Measurements from ENCODE around the gene PDIK1L.
"Not testable (repeated sequence)": the region's sequence is repeated elsewhere in the genome, so short reads cannot be mapped to it uniquely, and the experiment has no call there.

The PDIK1L gene

DNA sequence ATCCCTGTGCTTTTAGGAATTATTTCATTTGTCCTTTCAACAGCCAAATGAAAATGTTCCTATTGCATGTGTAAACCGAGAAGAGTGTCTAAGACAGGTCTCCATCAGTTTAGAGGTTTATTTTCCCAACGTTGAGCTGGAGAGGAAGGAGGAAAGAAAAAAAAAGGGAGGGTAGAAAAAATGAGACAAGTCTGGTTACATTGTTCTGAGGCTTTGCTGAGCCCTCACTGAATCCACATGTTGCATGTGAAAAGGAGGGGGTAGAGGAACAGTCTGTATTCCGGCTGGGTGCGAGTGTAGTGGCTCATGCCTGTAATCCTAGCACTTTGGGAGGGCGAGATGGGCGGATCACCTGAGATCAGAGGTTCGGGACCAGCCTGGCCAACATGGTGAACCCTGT lies 19.2 kb upstream of the PDIK1L start:
- FAIRE-seq = no peak

DNA sequence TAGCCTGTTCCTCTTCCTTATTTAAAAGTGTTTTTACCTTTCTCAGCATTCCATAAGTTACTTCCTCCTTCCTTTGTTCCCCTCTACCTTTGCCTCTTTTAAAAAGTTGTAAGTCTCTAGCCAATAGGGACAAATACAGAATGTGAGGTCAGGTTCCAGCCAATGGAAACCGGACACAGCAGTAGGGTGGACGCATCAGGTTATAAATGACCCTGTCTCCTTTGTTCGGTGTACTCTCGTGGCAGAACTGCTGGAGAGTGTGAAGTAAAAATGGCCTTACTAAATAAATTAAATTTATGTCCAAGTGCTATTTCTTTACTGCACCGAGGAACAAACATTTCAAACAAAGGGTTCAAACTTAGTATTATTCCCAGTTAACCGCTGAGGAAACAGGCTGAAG lies 18.1 kb upstream of the PDIK1L start:
- not testable (repeated sequence) for FAIRE-seq

DNA sequence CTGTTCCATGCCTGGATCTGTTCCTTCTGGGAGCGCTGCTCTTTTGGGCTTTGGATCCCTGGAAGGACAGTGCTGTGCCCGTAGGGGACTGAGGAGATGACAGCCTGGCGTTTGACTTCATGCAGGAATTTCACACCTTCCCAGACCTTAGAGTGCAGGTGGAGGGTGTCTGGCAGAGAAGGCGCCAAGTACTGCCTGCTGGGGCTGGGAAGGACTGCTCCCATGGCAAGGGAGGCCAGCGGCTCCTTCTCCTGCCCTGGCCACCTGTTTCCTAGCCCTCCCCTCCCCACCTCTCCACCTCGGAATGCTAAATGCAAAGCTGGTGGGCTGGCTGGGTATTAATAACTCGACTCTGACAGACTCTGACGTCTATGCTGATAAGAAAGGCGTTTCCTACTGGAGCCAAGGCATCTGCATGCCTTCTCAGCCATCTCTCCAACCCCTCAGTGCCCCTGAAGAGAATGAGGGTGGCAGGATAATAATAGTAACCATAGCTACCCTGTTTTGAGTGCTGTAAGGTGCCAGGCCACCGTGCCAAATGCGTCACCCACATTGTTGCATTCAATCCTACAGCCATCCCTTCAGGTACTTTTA lies 17.5 kb upstream of the PDIK1L start:
- FAIRE-seq = no peak

DNA sequence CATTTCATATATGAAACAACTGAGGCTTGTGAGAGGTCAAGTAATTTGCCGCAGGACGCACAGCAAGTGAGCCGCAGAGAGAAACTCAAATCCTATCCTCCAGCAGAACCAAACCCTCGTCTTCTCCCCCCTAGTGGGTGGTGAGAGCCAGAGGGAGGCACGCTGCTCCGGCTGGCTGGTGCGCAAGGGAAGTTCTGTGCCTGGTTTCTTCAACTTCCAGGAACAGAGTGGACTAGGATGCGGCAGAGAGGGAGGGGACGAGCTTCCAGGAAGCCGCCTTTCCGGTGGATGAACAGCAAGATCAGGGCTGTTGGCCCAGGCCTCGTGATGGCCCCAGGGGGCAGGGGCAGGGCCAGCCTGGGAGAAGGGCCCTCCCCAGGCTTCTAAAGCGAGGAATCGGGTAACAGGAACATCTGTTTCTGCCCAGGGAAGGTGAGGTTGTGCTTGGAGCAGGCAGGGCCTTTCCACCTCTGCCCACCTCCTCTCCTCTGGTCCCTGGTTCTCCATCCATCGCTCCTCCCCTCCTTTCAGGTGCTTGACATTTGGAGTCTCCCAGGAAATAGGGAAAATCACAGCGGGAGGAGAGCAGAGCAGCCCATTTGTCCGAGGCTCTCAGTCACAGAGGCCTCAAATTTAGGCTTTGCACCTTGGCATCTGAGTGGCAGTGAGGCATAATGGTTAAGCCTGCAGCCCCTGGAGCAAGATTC lies 16.8 kb upstream of the PDIK1L start:
- FAIRE-seq = no peak

DNA sequence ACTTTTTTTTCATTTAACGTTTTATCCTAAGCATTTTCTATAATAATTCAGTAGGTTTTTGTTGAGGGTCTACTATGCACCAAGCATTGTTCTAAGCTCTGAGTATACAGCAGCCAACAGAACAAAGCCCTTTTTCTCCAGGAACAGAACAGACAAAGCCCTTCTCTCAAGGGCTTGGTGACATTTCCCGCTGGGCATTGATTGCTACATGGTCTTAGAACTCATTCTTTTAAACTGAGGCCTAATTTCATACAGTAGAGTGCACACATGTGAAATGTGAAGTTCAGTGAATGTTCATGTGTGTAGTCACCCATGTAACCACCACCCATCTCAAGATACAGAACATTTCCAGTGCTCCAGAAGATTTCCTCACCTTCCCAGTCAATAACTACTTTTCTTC lies 15.2 kb upstream of the PDIK1L start:
- no peak for FAIRE-seq

DNA sequence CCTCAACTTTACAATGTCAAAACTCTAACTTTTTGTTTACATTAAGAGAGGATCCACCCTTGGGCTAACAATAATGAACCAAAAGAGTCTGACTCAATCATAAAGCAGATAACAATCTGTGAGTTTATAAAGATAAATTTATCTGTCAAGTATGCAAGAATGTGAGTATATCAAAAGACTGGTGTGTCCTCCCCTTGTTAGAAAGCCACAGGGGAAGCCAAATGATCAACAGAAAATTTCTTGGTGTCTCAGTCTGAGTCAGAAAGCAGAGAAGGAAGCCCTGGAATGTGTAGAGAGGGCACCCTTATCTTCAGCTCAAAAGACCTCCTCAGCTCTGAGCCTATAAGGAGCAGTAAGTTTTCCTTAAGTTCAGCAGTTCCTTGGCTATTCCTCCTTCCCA lies 13.9 kb upstream of the PDIK1L start:
- no peak for FAIRE-seq

DNA sequence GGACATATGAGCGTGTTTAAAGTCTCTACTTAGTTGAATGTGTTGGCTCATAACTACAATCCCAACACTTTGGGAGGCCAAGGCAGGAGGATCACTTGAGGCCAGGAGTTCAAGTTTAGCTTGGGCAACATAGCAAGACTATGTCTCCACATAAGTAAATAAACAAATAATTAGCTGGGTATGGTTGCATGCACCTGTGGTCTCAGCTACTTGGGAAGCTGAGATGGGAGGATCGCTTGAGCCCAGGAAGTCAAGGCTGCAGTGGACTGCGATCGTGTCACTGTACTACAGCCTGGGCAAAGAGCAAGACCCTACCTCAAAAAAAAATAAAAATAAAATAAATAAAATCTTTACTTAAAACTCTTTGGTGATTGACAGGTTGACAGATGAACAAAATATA lies 13.0 kb upstream of the PDIK1L start:
- FAIRE-seq = no peak

GRCh38 chr1:26099780-26100179 lies 11.8 kb upstream of the PDIK1L start:
- FAIRE-seq = no peak

GRCh38 chr1:26100204-26100603 lies 11.4 kb upstream of the PDIK1L start:
- FAIRE-seq = not testable (repeated sequence)

DNA sequence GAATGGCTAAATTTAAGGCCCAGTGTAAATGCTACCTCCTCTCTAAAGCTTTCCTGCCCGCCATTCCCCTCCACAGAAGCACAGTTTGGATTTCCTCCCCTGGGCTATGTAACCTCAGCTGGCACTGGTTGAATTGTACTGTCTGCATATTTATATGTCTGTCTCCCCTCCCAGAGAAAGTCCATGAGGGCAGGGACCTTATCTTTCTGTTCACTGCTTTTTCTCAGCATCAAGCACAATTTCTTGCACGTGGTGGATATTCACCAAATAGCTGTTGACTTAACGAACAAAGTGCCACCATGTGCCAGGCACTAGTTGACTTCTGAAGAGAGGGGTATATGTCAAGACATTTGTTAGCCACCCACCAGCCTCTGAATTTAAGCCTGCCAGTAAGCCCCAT lies 9.5 kb upstream of the PDIK1L start:
- no peak for FAIRE-seq

GRCh38 chr1:26102526-26102925 lies 9.1 kb upstream of the PDIK1L start:
- FAIRE-seq = no peak

DNA sequence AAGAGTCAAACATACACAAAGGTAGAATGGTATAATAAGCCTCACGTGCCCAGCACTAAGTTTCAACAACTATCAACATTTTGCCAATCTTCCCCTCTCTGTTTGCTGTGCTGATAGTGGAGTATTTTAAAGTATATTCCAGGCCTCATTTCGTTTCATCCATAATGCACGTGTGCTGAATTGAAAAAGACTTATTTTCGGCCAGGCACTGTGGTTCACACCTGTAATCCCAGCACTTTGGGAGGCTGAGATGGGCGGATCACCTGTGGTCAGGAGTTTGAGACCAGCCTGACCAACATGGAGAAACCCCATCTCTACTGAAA lies 6.4 kb upstream of the PDIK1L start:
- not testable (repeated sequence) for FAIRE-seq

DNA sequence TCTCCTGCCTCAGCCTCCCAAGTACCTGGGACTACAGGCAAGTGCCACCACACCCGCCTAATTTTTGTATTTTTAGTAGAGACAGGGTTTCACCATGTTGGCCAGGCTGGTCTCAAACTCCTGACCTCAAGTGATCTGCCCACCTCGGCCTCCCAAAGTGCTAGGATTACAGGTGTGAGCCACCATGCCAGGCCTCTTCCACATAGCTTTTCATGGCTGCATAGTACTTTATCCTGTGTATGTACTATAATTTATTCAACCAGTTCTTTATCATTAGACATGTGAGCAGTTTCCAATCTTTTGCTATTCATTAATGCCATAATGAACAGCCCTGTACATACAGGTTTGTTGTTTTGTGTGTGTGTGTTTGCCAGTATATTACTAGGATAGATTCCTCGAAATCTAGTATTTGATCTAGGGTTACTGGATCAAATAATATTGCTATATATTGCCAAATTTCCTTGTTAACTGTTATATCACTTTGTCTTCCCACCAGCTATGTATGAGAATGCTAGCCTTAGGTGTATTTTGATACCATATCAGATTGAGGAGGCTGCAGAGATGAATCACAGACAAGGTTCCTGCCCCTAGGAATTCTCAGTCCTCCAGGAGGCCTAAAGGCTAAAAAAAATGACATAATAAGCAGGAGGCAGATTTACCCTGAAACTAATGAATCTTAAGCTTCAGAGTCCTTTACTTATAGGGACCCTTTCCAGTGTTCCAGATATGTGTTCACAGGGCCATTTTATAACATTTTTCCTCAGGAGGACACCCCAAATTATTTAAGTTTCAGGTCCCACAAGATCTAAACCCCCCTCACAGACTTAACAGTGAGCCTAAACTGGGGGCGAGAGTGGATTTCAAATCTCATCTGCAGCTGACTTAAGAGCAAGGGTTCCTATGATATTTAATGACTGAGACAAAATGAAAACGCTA lies 2.1 kb upstream of the PDIK1L start:
- FAIRE-seq = no peak

DNA sequence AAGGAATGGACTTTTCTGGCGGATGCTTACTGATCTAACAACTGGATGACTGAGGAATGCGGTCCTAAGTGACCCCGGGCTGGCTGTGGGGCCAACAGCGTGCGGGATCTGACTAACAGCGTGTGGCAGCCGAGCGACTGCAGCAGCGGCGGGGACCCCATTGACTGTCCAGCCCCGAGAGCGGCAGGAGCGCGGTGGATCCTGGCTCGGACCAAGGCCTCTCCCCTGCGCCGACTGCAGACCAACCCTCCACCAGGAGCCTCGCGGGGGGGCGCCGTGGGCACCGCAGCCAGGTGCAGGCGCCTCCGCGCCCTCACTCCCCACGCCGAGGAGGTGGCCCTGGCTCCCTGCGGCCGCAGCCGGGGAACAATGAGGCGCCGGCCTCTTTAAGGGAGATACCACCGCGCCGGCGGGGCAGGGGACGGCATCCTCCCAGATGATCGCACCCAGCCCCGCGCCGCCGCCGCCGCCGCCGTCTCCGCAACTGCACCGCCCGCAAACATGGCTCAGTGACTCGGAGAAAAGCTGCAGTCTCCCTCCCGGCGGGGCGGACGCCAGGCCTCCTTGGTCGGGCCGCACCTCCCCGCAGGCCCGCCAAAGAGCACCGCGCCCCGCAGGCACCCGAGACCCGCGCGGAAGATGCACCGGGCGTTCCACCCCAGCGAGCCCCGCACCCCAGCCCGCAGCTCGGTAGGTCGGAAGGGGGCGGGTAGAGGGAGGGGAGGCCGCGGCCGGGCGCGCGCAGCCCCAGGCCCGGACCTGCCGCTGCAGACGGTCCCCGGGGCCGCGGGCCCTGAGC lies 694 bp upstream of the PDIK1L start:
- no peak for FAIRE-seq

DNA sequence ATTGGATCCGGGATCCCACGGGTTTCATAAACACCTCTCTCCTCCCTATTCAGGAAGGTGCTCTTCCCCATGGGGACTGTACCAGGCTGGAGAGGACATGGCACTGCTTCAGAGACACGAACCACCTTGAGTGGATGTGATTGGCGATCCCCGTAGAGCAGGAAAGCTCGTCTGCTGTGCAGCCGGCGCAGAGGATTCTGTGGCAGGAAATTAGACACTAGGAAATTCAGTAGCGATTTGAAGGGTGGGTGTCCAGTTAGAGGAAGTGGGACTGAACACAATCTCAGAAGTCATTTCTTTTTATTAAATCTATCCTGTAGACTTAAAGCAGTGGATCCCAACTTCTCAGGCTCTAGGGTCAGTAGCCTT lies 767 bp downstream of the PDIK1L start:
- FAIRE-seq = no peak

- FAIRE-seq = no peak
Observed at GRCh38 chr1:26114165-26114927, 2.7 kb downstream of the PDIK1L start.

DNA sequence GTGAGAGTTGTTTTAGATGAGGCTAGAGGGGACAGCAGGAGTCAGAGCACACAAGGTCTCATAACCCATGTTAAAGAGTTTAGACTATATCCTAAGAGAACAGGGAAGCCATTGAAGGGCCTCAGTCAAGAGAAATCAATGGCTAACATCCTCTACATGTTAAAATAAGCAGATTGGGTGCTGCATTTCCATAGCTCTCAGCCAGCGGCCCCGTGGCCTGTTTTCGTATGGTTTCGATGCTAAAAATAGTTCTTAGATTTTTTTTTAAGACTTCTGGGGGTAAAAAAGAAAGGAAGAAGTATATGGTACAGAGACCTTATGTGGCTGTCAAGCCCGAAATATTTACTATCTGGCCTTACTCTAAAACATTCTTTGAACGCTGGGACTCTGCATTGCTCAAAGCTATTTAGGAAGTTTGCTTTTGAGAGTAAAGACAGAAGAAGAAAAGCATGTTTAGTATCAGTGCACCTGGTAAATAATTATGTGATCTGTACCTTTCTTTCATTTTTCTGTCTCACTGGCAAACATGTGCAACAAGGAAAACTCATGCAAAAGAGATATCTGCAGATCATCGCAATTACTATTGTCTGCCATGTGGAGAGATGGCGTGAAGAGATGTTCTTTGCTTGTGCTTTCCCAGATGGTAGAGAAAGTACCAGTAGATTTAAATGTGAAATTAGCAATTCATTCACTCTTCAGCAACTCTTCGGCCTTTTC lies 8.4 kb downstream of the PDIK1L start:
- no peak for FAIRE-seq

- FAIRE-seq = peak; percentile 87
Observed at GRCh38 chr1:26121854-26122773, 10.5 kb downstream of the PDIK1L start.

DNA sequence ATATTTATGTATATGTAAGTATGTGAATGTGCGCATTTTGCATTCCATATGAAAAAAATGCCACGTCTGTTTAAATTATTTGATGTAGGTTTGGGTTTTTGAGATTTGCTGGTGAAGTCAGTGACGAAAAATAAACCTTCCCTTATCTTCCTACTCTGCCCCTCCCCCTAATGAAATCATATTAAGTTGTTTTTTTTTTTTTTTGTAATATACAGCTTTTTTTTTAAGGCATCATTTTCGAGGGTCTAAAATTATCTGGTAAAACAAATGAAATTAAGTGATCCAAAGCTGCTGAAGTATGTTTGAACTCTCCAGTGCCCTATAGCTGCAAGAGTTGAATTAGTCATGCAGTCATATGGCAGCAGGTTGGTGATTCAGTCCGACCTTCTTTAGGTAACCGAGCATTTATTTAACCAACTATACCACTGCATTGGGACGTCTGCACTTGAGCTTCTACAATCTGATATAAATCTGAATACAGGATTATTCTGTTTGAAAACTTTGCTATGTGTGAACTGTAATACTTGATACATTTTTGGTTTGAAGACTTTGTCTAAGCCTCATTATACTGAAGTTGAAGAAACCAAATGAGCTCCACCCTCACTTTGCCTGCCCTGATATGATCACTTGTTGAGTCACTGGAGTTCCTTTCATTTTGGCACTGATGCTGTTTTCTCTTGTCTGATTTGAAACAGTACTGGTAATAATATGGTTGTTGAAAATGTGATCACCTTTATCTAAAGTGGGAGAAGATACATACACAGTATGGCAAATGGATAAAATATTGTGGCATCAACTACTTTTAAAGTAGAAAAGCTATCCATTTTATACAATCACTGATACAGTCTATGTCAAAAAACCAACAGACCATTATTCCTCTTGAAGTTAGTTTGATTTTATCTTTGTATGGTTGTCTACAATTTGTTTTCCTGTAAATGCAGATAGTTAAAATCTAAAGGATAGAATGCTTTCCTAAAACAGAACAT lies 11.7 kb downstream of the PDIK1L start:
- FAIRE-seq = peak; percentile 21
